Activated CD8-positive, alpha-beta memory T cell treated with anti-CD3 and anti-CD28 coated beads, Interleukin-2, amount 50 U/mL, for 4 hours (primary cell): ENCODE measurements around the gene KIF1A.
"Not testable (repeated sequence)": the region's sequence is repeated elsewhere in the genome, so short reads cannot be mapped to it uniquely, and the experiment has no call there.

Source experiments
- DNase-seq: peaks from one replicate; pipeline ENCODE4 v3.0.0-alpha.2; 2020

The KIF1A gene

DNA sequence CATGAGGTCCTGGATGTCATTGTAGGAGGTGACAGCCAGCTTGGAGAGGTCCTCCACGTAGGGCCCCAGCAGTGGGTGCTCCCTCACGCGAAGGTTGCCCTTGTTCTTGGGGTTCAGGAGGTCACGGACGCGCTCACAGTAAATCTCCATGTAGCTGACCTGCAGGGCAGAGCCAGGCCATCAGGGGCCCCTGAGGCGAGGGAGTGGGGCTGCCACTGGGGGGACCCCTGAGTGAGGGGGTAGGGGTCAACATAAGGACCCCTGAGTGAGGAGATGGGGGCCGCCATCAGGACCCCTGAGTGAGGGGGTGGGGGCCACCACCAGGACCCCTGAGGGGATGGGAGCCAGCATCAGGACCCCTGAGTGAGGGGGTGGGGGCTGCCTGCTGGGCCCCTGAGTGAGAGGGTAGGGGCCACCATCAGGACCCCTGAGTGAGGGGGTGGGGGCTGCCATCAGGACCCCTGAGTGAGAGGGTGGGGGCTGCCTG, 33.6 kb downstream of the KIF1A start:
- peak; percentile 10 for DNase-seq

DNA sequence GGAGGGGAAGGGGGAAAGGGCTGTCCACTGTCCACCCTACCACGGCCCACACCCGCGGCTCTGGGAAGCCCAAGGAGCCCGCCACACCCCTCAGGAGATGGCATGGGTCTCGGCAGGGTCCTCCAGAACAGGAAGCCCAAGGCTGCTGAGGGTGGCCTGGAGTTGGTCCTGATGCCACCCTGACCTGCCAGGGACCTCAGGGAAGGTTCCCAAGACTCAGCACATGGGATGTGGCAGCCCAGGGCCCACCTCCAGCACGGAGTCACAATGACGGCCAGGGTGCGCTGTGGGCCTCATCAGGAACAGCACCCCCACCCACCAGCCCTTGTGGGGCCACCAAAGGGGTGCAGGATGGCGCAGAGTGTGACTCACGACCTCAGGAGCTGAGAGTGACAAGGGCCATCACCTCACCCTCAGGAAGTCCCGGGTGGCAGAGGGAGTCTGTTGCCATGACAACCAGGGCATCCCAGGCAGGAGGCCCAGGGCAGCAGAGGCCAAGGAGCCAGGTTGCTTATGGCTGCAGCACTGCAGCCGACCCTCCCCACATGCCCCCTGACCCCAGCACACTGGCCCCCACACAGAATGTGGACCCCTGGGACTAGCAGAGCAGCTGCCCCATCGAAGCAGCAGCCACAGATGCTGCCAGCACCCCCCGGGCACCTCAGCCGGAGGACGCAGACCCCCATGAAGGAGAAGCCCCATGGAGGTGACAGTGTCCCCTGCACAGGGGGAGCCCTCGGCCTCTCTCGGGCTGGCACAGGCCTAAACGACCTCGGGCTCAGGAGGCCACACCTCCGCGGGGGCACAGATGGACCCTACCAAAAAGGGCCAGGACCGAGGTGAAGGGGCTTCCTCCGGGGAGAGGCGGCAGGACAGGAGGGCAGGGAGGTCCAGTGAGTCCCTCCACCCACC, 34.3 kb downstream of the KIF1A start:
- DNase-seq, result peak; percentile 12

- DNase-seq, result peak; percentile 11
Measured at GRCh38 chr2:240784629-240785423, 35.2 kb downstream of the KIF1A start.

DNA sequence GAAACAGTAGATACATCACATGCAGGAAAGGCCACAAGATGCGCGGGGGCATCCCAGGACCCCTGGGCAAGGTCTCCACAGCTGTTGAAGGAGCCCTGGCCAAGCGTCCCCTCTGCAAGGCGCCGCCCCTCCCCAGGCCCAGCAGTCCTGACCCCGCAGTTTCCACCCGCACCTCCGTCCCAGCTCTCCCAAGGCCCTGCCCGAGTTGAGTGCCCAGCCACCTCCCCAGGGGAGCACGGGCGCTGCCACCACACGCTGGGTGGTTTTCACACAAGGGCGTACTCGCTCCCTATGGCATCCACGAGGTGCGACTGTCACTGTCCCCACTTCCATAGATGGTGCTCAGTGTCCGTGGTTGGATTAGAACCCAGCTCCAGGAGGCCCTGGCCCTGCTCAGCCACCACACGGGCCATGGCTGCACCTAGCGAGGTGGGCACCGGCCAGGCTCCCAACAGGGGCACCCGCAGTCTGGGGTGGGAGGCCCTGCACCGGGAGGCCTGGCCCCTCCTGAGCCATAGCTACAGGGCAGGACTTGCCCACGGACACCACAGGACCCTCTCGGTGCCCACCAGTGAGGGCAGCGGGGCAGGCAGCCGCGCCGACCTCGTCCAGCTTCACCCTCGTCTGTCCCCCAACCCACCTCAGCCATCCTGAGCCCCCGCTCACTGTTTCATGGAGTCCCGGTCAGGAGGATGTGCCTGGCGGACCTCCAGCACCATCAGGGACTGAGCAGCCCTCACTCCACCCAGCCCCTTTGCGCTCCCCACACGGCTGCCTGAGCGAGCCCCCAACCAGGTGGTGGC, 36.0 kb downstream of the KIF1A start:
- DNase-seq, result no peak

- DNase-seq, result no peak
Measured at GRCh38 chr2:240782886-240783818, 36.9 kb downstream of the KIF1A start.

GRCh38 chr2:240782221-240782885, 37.7 kb downstream of the KIF1A start:
- no peak for DNase-seq

DNA sequence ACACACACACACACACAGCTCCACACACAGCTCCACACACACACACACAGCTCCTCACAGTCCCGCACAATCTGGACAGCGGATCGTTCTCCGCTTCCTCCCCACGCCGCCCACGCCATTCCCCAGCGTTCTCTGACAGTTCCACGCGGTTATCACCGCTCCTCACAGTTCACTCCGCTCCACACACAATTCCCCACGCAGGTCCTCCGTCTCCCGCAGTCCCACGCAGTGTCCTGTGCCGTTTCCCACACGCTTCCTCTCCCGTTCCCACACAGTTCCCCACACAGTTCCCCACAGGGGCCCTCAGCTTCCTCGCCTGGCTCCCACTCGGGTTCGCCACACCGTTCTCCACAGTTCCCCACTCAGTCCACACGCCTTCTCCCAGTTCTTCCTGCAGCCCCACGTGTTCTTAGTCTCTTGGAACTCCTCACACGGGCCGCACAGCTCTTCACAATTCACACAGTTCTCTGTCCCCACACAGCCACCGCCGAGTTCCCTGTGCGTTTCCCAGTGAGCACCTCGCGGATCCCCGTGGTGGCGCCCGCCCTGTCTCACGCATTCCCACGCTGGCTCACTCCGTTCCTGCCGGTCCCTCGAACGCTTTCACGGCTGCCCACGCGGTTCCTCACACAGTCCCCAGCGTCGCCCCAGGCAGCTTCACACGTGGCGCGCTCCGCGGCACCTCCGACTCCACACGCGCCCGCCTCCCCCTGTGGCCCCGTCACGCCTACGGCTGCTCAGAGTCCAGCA, 38.4 kb downstream of the KIF1A start:
- no peak for DNase-seq

DNA sequence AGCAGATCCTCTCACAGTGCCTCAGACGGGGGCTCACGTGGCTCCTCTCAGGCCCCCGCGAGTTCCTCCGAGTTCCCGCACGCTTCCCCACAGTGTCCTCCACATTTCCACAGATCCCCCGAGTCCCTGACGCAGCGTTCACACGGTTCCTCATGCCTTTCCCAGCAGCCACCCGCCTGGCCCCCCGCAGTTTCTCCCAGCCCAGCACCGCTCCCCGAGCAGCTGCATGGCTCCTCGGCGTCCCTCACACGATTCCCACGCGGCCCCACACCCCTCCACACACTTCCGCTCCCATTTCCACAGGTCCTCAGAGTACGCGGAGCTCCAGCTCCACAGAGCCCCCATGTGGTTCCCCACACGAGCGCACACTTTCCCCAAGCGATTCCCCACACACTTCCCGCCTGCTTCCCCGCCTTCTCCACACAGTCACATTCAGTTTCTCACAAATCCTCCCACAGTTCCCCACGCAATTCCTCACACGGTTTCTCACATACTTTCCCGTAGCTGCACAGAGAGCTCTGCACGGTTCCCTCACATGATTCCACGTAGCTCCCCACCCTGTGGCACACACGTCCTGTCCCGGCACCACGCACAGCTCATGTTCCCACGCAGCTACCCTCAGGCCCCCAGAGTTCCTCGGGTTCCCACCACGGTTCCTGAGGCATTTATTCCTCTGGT, 39.9 kb downstream of the KIF1A start:
- DNase-seq, result no peak

DNA sequence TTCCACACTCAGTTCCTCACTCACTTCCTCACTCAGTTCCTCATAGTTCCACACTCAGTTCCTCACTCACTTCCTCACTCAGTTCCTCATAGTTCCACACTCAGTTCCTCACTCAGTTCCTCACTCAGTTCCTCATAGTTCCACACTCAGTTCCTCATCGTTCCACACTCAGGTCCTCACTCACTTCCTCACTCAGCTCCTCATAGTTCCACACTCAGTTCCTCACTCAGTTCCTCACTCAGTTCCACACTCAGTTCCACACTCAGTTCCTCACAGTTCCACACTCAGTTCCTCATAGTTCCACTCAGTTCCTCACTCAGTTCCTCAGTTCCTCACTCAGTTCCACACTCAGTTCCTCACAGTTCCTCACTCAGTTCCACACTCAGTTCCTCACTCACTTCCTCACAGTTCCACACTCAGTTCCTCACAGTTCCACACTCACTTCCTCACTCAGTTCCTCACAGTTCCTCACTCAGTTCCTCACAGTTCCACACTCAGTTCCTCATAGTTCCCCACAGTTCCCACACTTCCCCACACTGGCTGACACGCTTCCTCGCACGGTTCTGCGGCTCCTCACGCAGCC, 40.7 kb downstream of the KIF1A start:
- not testable (repeated sequence) for DNase-seq

DNA sequence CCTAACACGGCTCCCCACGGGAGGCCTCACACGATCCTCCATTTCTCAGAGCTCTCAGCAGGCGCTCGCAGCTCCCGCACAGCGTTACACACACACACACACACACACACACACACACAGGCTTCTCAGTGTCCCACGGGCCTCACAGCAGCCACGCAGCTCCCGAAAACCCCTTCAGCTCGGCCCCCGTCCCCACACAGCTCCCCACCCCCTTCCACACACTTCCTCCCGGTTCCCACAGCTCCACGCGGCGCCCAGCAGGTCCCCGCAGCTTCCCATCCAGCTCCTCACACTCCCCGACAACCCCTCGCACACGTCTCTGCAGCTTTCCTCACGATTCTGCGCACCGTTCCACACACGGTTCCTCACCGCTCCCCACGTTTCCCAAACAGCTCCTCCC, 41.6 kb downstream of the KIF1A start:
- no peak for DNase-seq

GRCh38 chr2:240777456-240778212, 42.4 kb downstream of the KIF1A start:
- no peak for DNase-seq

DNA sequence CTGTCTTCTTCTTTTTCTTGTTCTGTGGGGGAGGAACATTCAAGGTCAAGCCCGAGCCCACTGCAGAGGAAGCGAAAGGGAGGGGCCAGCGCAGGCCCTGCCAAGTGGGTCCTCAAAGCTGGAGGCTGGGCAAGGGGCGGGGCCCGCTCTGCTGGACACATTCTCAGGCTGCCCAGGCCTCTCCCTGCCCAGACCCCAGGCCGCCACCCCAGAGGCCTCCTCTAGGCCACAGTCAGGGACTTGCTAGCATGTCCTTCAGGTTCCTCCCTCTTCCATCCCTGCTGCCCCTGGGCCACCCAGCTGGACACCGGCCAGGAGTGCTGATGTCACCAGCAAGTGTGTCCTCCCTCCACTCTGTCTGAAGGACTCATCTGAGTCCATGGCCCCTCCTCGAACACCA, 44.1 kb downstream of the KIF1A start:
- no peak for DNase-seq

DNA sequence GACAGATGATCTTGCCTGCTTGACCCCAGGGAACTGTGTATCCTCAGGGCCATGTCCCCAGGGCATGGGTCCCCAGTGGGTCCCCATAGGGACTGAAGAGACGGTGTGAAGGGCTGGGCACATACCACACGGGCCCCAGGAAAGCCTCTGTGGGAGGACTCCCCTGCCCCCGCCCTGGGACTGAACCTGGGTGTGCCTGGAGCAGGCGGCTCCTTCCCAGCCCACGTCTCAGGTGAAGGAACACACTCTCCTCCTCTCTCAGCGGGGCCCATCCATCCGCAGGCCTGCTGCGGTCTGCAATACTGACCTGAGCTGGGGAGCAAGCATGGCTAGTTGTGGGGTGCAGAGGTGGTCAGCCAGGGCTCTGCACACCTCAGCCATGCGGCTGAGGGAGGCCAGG, 45.2 kb downstream of the KIF1A start:
- no peak for DNase-seq

DNA sequence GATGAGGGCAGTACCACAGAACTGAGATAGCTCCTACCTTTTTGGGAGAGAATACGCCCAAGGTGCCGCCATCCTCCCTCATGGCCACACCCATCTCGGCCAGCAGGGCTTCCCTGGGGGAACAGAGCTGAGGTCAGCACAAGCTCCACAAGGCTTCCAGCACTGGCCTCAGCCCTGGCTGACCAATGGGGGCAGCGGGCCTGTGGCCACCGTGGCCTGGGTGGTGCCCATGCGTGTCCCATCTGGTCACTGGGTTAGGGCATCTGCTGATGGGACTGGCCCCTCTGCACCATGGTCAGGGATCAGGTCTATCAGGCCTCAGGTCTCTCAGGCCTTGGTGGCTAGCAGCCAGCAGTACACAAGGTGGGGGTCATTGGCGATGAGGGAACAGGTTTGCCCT, 50.9 kb downstream of the KIF1A start:
- DNase-seq, result no peak

DNA sequence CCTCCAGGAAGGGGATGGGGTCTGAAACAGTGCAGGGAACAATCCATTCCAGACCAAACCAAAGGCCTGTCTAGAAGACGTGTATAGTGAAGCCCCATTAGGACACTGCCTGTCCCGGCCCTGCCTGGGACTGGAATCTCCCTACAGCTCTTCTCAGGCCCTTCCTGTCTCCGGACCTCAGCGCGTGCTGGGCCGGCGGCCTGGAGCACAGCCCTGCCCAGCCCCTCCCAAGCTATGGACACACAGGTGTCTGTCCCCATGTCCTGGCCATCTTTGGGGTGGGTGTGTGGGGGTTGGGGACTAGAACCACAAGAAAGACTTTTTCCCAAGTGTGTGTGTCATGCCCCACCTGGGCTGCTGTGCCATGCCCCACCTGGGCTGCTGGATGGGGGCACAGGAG, 51.8 kb downstream of the KIF1A start:
- DNase-seq, result no peak

- no peak for DNase-seq
Measured at GRCh38 chr2:240767341-240767740, 52.7 kb downstream of the KIF1A start.

DNA sequence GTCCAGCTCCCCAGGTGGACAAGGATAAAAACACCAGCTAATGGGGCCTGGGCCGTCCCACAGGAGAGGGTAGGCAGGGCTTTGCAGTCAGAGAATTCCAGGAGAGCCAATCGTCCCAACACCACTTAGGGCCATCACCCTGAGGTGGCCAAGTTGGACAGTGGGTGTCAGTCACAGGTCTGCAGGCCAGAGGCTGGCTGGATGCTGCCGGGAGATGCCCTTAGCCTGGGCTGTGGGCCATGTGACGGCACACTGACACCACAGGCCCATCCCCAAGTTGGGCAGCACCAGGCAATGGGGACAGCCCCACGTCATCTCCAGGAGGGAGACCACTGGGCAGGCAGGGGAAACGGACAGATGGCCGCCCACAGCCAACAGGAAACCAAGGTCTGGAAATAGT, 53.9 kb downstream of the KIF1A start:
- DNase-seq, result no peak

- no peak for DNase-seq
Measured at GRCh38 chr2:240765007-240765406, 55.0 kb downstream of the KIF1A start.

- DNase-seq, result no peak
Measured at GRCh38 chr2:240764605-240765004, 55.4 kb downstream of the KIF1A start.
